SK-MEL-5 (cell line): ENCODE results near the gene NCSTN. TPM values are rescaled to one million over a fixed set of nuclear protein-coding genes. Genes with fewer than 3 reads are reported as not detected.

Experiments
- DNase-seq: peaks from one replicate; pipeline ENCODE4 v3.0.0-alpha.2; 2016; ENCODE audit warnings: low read depth, low spot score
- in situ Hi-C: cut with HindIII; loops from 2 replicates; pipeline ENCODE4 v1.10.0; 2016; ENCODE audit warnings: low sequenced_read_pairs, high pct_unique_total_duplicates, low pct_unique_long_range_greater_than_20kb
- small RNA-seq, 2 experiments: library from RNA; depleted of rRNA; stranded (forward); fragments of <200 nt; gene quantifications; one replicate each; pipeline ENCODE3, GENCODE V24; 2014
- total RNA-seq: library from RNA; depleted of rRNA; stranded (reverse); fragments of >200 nt; shearing (Covaris generic); gene quantifications from 2 replicates; pipeline ENCODE4 v1.2.3, GENCODE V29; 2014; rRNA removed

The NCSTN gene
- total RNA-seq, 1 experiment from 2014 or later, result 87.3 TPM

DNA sequence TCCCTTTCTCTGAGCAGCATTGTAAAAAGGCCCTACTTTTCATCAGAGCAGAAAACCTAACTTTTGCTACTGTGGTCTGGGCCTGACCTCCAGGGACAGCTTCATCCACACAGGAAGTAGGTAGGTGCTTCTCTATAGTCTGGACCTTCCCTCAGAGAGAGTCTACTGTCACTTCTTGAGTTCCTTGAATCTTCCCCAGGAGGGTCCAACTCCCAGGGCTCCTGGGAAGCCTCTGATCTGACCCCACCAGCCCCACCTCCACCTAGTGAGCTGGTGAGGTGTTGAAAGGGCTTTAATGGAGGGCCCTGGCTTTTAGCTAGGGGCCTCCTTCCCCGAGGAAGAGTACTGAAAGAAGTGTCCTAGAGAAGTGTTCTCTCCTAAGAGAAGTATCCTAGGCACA, 54.5 kb downstream of the NCSTN start:
- in situ Hi-C loops, result no loop called here

DNA sequence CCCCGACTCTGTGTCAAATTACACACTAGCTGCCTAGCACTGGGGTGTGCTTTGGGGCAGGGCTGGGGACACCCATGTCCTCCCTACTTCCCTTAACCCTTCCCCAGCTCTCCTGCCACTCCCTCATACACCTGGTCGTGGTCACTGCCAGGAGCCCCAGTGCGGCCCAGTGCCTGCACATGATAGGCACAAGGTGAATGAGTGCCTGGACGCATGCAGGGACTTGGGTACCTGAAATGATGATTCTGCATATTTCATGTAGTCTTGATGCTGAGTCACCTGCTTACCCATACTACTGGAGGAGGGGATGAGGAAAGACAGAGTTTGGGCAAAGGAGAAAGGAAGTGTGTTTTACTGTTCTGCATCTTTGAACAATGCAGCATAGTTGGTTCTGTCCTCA, 55.6 kb downstream of the NCSTN start:
- in situ Hi-C loops, result no loop called here
- DNase-seq, result no peak

More for the DNA sequence above, 54.5 kb downstream of the NCSTN start:
- DNase-seq, result no peak

DNA sequence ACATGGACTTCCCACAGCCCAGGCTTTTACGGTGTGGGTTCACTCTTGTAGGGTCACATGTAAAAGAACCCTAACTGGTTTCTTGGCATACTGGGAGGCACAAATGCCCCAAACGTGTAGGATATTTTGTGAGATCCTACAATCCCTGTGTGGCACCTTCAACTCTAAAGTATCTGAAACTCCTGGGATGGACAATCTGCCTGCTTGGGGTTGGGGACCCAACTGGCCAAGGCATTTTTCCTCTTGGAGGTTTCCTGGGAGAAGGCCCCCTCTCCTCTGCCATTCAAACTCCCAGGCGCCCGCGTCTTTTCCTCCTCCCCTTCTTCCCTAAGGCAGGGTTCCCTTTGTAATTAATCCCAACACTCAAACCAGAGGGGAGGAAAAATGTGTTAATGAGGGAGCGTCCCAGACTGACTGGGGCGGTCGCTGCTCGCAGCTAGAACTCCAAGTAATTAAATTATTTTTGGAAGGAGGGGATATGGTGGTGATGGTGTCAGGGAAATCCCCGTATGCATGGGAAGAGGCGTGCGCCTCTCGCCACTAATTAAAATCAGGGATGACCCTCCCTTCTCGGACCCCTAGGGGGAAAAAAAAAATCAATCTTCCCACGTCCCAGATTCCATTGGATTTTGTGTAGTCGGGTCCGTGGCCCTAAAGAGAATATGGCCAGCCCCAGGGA, 56.5 kb downstream of the NCSTN start:
- in situ Hi-C loops, result no loop called here
- no peak for DNase-seq

DNA sequence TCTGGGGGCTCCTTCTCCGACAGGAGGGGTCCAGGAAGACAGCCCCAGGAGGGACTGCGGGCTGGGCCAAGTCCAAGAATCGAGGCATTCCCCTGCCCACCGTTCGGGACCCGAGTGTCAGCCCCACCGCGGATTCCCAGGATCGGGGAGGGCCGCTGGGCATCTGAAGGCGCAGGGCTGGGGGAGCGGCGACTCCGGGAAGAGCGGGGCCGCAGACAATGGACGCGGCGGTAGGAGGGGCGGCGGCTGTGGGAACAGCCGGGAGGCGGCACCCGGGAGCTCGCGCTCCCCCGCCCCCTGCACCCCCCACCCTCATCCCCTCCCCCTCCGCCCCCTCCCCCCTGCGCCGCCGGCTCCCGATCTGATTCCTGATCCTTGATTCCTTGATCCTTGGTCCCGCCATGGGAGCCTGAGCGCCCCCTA, 57.1 kb downstream of the NCSTN start, which contains the start of gene VANGL2:
Gene VANGL2 (plus strand): TSS at position 342 of the 423 bp plus-strand sequence. CDS start 15,274 bp downstream, outside the sequence.
- peak; percentile 70 for DNase-seq
- in situ Hi-C loops, result no loop called here

DNA sequence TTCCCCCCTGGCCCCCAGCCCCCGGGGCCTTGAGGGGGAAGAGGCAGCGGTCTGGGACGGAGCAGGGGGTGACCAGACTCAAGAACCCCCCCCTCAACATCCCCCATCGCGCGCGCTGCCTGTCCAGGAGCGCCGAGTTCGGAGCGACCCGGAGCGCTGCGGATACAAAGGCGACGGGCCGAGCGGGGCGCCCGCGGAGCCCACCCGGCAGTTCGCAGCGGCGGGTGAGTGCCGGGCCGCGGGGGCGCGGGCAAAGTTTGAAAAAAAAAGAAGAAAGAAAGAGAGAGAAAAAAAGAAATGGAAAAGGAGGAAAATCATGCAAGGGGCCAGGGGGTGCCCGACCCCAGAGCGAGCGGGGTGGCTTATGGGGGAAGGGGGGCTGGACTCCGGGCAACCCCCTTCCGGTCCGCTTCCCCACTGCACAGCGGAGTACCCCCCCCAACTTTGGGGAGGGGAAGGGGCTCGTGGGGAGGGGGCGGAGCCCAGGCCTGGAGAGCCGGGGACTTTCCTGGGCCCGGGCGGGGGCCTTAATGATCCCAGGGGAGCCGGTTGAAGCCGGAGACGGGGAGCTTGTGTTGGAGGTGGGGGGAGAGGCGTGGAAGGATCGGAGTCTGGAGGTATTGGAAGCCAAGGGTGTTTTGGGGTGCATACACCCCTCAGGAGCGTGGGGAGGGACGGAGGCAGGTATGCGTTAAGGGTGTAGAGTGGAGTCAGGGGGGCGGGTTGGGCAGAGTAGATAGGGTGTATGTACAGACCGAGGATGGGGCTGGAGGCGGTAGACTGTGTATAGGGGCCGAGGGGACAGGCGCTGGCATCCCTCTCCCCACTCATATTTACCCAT, 57.7 kb downstream of the NCSTN start:
- in situ Hi-C loops, result no loop called here
- DNase-seq, result no peak

DNA sequence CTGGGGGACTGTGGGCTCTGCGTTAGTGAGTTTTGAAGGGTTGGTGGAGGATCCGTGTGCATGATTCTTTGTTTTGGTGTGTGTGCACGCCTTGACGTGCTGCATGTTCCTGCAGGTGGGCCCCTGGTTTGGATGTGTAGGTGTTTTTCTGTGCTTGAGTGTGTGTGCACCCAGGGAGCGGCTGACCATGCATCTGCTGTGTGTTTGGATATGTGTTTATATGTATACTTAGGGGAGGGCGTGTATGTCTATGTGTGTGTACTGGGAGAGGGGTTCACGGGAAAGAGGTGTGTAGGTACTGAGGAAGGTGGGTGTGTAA, 58.3 kb downstream of the NCSTN start:
- in situ Hi-C loops, result no loop called here
- DNase-seq, result no peak

DNA sequence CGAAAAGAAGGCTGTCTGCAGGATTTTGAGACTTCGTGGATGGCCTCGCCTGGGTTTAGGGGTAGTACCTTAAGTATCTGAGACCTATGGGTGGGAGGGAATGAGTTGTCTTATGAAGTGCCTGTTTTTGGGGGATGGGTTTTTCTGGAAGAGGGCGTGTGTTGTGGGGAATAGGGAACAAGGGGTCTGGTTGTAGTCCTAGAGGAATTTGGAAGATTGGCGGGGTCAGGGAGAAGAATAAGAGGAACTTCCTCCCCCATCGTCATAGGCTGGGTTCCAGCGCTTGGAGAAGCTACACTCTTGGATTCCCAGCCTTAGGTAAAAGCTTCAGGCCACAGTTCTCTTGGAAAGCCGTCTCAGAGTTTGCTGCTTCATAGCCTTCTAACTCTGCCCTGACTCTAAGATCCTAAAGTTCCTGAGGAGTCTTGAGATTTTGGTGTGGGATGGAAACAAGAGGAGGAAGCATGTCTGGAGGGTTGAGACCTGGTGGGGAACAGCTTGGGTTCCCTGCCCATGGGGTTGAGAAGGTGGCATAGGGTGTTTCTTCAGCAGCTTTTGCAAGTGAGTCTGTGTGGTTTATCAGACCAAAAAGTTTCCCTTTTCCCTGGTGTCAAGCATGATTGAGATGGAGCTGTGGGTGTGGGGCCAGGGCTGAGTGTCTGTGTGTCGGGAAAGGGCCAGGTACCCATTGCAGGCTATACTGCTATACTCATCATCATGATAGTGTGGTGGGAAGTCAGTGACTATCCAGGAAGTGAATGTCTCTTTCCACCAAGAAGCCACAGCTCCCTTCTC, 59.0 kb downstream of the NCSTN start:
- in situ Hi-C loops, result no loop called here
- DNase-seq, result no peak

DNA sequence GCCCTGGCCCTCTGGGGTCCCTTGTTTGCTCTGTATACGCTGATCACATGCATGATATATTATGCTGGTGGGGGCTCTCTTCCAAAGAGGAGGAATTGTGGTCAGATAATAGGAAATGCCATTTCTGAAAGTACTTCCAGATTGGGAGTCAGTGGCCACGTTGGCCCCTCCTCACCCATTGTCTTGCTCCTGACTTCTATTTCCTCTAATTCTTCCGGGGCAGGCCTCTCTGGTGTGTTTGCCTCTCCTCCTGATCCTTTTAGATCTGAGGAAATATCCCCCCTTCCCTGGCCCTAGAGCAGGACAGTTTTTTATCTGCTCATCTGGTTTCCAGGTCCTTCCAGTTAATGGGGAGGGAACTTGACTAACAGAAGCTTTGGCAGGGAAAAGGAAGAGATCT, 60.1 kb downstream of the NCSTN start:
- no peak for DNase-seq
- in situ Hi-C loops, result no loop called here

DNA sequence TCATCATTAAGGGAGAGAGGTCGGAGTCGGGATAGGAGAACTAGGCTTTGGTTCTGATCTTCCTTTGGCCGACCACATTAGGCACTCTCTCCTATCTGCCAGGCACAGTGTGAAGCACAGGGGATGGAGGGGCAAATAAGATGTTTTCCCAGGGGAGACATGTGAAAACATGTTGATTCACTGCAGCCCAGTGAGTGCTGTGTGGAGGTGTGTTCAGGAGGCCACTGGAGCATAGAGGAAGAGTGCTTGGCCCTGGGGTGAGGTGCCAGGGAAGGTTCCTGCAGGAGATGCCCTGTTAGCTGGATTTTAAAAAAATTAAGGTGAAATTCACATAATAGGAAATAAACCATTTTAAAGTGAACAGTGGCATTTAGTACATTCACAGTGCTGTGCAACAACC, 60.9 kb downstream of the NCSTN start:
- DNase-seq, result no peak
- in situ Hi-C loops, result no loop called here

DNA sequence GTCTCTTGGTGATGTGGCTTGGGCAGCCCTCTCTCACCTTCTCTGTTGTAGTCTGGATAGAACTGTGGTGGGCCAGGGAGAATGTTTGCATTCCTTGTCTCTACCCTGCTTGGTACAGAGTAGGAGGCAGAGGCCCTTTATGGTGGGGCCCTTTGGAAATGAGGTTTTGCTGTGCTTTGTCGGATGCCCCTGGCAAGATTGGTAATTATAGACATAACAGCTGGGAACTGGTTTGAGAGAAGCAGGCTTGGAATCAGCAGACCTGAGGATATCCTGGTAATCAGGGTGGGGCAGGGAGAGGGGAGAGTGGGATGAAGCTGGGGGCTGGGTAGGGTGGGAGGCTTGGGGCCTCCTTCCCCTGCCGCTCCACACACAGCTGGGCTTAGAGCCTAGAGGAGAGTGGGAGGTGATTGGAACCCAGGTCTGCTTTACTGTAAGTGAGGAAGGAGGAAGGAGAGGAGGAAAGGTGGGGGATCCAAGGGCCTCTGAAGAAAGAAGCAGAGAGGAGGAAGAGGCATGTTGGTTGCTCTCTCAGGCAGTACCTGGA, 62.2 kb downstream of the NCSTN start:
- DNase-seq, result no peak
- in situ Hi-C loops, result no loop called here

DNA sequence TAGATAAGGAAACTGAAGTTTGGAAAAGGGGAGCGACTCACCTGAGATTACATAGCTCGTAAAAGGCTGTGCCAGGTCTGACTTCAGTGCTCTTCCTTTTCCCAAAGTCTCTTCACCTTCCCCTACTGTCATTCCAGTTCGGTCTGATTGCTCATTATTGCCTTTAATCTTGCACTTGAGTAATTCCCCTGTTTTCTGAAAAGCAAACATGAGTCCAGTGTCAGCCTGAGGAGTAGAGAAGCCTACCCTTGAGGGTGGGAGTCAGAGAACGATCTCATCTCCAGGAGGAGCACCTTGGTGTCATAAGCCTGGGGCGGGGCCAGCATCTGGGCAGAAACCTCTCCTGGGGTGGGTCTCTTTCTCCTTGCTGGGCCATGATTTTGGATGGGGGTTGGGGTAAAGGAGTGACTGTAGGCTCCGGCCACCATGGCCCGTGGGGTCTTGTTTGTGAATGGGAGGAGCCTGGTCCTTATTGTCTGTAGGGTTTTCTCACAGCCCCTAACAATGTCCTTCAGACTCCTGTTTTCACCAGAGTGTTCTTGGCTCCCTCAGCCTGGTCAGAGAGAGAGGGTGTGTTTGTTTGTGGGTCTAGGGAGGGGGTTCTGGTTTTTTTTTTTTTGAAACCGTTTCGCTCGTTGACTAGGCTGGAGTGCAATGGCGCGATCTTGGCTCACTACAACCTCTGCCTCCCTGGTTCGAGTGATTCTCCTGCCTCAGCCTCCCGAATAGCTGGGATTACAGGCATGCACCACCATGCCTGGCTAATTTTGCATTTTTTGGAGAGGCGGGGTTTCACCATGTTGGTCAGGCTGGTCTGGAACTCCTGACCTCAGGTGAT, 63.2 kb downstream of the NCSTN start:
- no peak for DNase-seq
- in situ Hi-C loops, result no loop called here

DNA sequence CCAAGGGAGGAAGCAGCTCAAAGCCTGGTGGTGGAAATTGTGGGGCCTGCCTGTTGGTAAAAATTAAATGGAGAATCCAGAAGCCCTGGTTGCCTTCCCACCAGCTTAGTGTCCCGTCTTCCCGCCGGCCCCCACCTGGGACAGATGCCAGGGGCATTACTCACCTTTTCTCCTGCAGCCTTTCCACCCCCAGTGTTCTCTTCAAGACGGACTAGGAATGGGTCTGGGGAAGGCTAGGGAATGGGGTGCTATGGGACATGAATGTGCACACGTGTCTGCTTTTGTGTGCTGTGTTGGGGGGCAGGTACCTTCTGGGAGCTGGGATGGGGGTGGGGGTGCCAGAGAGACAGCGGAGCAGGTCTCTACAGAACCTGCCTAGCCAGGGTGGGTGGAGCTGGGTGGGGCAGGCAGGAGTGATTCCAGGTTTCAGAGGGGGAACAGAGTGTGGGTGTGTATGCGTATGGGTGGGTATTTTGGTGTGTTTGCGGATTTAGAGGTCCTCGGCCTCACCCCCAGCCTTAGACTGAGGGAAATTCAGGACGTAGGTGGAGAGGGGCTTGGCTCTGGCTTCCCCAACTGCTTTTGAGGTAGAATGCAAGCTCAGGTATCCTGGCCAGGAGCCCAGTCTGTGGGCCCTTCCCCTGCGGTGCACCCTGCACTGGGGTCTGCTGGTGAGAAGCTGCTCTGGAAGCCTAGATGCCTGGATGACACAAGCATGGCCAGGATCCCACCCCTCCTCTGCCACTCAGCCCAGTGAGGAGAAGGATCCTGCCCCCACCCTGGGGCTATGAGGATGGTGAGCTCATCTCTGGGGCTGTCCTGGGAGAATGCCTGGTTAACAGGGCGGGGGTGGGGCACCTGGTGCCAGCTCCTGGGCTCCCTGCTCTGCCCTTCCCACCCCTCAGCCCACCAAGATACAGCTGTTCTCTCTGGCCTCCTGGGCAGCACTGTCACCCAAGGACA, 64.9 kb downstream of the NCSTN start:
- no peak for DNase-seq

More for the DNA sequence above, 64.9 kb downstream of the NCSTN start:
- in situ Hi-C loops, result no loop called here

Small RNA genes within 50 kb of the gene (small RNA-seq; reads per million reads assigned to genes)
- gene RF00019, result 0 reads per million in 2 experiments
- 0.04 to 0.14 reads per million in 2 experiments for gene RNU4-42P

Other genes starting within 250 kb of the NCSTN start
- 142 and 146 TPM in 2 replicates for gene IGSF8, start 244.8 kb upstream of the NCSTN start, total RNA-seq
- gene ATP1A2, start 227.6 kb upstream of the NCSTN start, total RNA-seq, result not detected in 2 replicates
- gene ATP1A4, start 191.8 kb upstream of the NCSTN start, total RNA-seq, result 0.11 TPM in 1 of 2 replicates, not detected in the other
- gene CASQ1, start 152.8 kb upstream of the NCSTN start, total RNA-seq, result not detected in 2 replicates
- gene PEA15, start 138.0 kb upstream of the NCSTN start, total RNA-seq, result 51.9 and 59.8 TPM in 2 replicates
- gene DCAF8, start 80.8 kb upstream of the NCSTN start, total RNA-seq, result 61.5 and 62.1 TPM in 2 replicates
- 46.2 and 47.4 TPM in 2 replicates for gene PEX19, start 58.2 kb upstream of the NCSTN start, total RNA-seq
- gene COPA, start 133 bp upstream of the NCSTN start, total RNA-seq, result 183 and 186 TPM in 2 replicates
- gene NHLH1, start 23.7 kb downstream of the NCSTN start, total RNA-seq, result not detected in 2 replicates
- 1.8 and 2.0 TPM in 2 replicates for gene VANGL2, start 57.2 kb downstream of the NCSTN start, total RNA-seq
- not detected in 2 replicates for gene SLAMF6, start 179.9 kb downstream of the NCSTN start, total RNA-seq
- not detected in 2 replicates for gene CD84, start 236.1 kb downstream of the NCSTN start, total RNA-seq